Kidney capillary endothelial cell (primary cell): ENCODE data around the gene KCND2.
A peak's percentile ranks its signal among the peaks of the same experiment; 100 is the strongest.
"Not testable (repeated sequence)": the region's sequence is repeated elsewhere in the genome, so short reads cannot be mapped to it uniquely, and the experiment has no call there.

Experiments
- DNase-seq: peaks from one replicate; pipeline ENCODE4 v3.0.0-alpha.2; 2018; ENCODE audit warnings: low spot score

KCND2 gene

GRCh38 chr7:120272701-120273475 lies at the start of gene KCND2:
Gene KCND2, plus strand, starts transcription at chr7:120273175.
- no peak for DNase-seq

GRCh38 chr7:120226188-120226587 lies 46.8 kb upstream of the KCND2 start:
- no peak for DNase-seq

GRCh38 chr7:120227255-120227654 lies 45.7 kb upstream of the KCND2 start:
- DNase-seq, result no peak

- DNase-seq, result no peak
Observed at GRCh38 chr7:120229084-120229483, 43.9 kb upstream of the KCND2 start.

- no peak for DNase-seq
Observed at GRCh38 chr7:120233338-120233737, 39.6 kb upstream of the KCND2 start.

GRCh38 chr7:120240350-120240749 lies 32.6 kb upstream of the KCND2 start:
- not testable (repeated sequence) for DNase-seq

- DNase-seq, result no peak
Observed at GRCh38 chr7:120241973-120242372, 31.0 kb upstream of the KCND2 start.

- no peak for DNase-seq
Observed at GRCh38 chr7:120254845-120255244, 18.1 kb upstream of the KCND2 start.

- no peak for DNase-seq
Observed at GRCh38 chr7:120256344-120257070, 16.5 kb upstream of the KCND2 start.

GRCh38 chr7:120259386-120259785 lies 13.6 kb upstream of the KCND2 start:
- no peak for DNase-seq

GRCh38 chr7:120260111-120260510 lies 12.9 kb upstream of the KCND2 start:
- no peak for DNase-seq

GRCh38 chr7:120272261-120272660 lies 714 bp upstream of the KCND2 start:
- peak; percentile 36 for DNase-seq

GRCh38 chr7:120273476-120273975 lies 551 bp downstream of the KCND2 start:
- DNase-seq, result no peak

- no peak for DNase-seq
Observed at GRCh38 chr7:120274482-120274881, 1.5 kb downstream of the KCND2 start.

- no peak for DNase-seq
Observed at GRCh38 chr7:120274899-120275298, 1.9 kb downstream of the KCND2 start.

- no peak for DNase-seq
Observed at GRCh38 chr7:120276720-120277119, 3.7 kb downstream of the KCND2 start.

GRCh38 chr7:120278773-120279172 lies 5.8 kb downstream of the KCND2 start:
- no peak for DNase-seq

- DNase-seq, result no peak
Observed at GRCh38 chr7:120280743-120281142, 7.8 kb downstream of the KCND2 start.

GRCh38 chr7:120293027-120293426 lies 20.1 kb downstream of the KCND2 start:
- no peak for DNase-seq

GRCh38 chr7:120302190-120302589 lies 29.2 kb downstream of the KCND2 start:
- DNase-seq, result no peak

GRCh38 chr7:120303105-120303504 lies 30.1 kb downstream of the KCND2 start:
- no peak for DNase-seq

- no peak for DNase-seq
Observed at GRCh38 chr7:120304674-120305073, 31.7 kb downstream of the KCND2 start.

GRCh38 chr7:120307991-120308545 lies 35.1 kb downstream of the KCND2 start:
- no peak for DNase-seq
